HCT116 (cell line): ENCODE measurements around the gene LYST.

Source experiments
- CTCF ChIP-seq, 3 experiments: fragments of 200-600 bp in 1 of 3; sonication (generic) in 1 of 3; IDR thresholded peaks in 2 of 3; conservative IDR thresholded peaks in 1 of 3; 2 replicates each; pipeline ENCODE4 v1.5.1; 2012 to 2017; ENCODE audit warnings: low read depth in 2 of 3, low read length in 2 of 3, antibody characterized with exemption in 1 of 3, borderline replicate concordance in 1 of 3, control low read depth in 1 of 3, mild to moderate bottlenecking in 1 of 3, mixed read lengths in 1 of 3, mixed run types in 1 of 3, moderate library complexity in 1 of 3; ENCODE audit not compliant: insufficient read depth in 1 of 3
- EZH2 ChIP-seq: fragments of 200-600 bp; sonication (generic); IDR thresholded peaks from 2 replicates; pipeline ENCODE4 v1.6.1; 2017; ENCODE audit warnings: antibody characterized with exemption, mixed run types
- POLR2A ChIP-seq: IDR thresholded peaks from 2 replicates; pipeline ENCODE4 v1.7.0; 2011; ENCODE audit warnings: borderline replicate concordance; ENCODE audit not compliant: insufficient read depth, insufficient read length; ENCODE audit errors: extremely low read depth
- REST ChIP-seq: IDR thresholded peaks from 2 replicates; pipeline ENCODE4 v1.6.1; 2012; ENCODE audit warnings: low read depth
- SIN3A ChIP-seq: IDR thresholded peaks from 2 replicates; pipeline ENCODE4 v1.6.1; 2012; ENCODE audit warnings: low read depth
- YY1 ChIP-seq: IDR thresholded peaks from 2 replicates; pipeline ENCODE4 v1.6.1; 2011; ENCODE audit warnings: low read length, low read depth, moderate library complexity, mild to moderate bottlenecking; ENCODE audit not compliant: insufficient replicate concordance; ENCODE audit errors: extremely low read depth
- TF ChIP-seq, protein P1 (sequence below): IDR thresholded peaks from 2 replicates; pipeline ENCODE4 v1.6.1; 2012

GRCh38 chr1:235673981-235674380, 192.7 kb downstream of the LYST start:
- TF ChIP-seq POLR2A = no peak
- TF ChIP-seq REST = no peak
- no peak for TF ChIP-seq CTCF (IDR thresholded peaks at IDR 0.05 in 2 of 3, conservative IDR thresholded peaks at IDR 0.05 in 1 of 3; ENCODE audit: borderline replicate concordance in 1 of 3, insufficient read depth in 1 of 3, low read depth in 2 of 3, low read length in 2 of 3)
- TF ChIP-seq, protein P1, sequence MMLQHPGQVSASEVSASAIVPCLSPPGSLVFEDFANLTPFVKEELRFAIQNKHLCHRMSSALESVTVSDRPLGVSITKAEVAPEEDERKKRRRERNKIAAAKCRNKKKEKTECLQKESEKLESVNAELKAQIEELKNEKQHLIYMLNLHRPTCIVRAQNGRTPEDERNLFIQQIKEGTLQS = no peak
- no peak for TF ChIP-seq EZH2
- TF ChIP-seq SIN3A = no peak
- TF ChIP-seq YY1 = no peak
